ENCODE data around the gene SLC30A2.

GRCh38 chr1:26022404-26022779 lies 23.5 kb downstream of the SLC30A2 start:
- TF ChIP-seq, protein P1, sequence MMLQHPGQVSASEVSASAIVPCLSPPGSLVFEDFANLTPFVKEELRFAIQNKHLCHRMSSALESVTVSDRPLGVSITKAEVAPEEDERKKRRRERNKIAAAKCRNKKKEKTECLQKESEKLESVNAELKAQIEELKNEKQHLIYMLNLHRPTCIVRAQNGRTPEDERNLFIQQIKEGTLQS (IDR thresholded peaks at IDR 0.05), result no peak
- TF ChIP-seq ZNF274 (IDR thresholded peaks at IDR 0.05; ENCODE audit: low read depth, low read length) (no peak), EZH2phosphoT487 (IDR thresholded peaks at IDR 0.05; ENCODE audit: borderline replicate concordance) (no peak), POLR2A (IDR thresholded peaks at IDR 0.05; ENCODE audit: borderline replicate concordance, extremely low read depth, insufficient read depth, insufficient read length) (no peak), POLR2AphosphoS5 (IDR thresholded peaks at IDR 0.05; ENCODE audit: low read depth, low read length) (no peak), SIN3A (IDR thresholded peaks at IDR 0.05; ENCODE audit: low read depth) (no peak), JUND (IDR thresholded peaks at IDR 0.05) (no peak)
- TF ChIP-seq, protein P2, sequence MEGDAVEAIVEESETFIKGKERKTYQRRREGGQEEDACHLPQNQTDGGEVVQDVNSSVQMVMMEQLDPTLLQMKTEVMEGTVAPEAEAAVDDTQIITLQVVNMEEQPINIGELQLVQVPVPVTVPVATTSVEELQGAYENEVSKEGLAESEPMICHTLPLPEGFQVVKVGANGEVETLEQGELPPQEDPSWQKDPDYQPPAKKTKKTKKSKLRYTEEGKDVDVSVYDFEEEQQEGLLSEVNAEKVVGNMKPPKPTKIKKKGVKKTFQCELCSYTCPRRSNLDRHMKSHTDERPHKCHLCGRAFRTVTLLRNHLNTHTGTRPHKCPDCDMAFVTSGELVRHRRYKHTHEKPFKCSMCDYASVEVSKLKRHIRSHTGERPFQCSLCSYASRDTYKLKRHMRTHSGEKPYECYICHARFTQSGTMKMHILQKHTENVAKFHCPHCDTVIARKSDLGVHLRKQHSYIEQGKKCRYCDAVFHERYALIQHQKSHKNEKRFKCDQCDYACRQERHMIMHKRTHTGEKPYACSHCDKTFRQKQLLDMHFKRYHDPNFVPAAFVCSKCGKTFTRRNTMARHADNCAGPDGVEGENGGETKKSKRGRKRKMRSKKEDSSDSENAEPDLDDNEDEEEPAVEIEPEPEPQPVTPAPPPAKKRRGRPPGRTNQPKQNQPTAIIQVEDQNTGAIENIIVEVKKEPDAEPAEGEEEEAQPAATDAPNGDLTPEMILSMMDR (IDR thresholded peaks at IDR 0.05 in 2 of 3, conservative IDR thresholded peaks at IDR 0.05 in 1 of 3; ENCODE audit: borderline replicate concordance in 1 of 3, insufficient read depth in 1 of 3, low read depth in 2 of 3, low read length in 2 of 3), result no peak
